NCI-H345 (cell line): ENCODE results near the gene RAI1.

Experiments used
- DNase-seq: peaks from one replicate; lab custom pipeline; 2025; lab: John Stamatoyannopoulos, UW

RAI1 gene

DNA sequence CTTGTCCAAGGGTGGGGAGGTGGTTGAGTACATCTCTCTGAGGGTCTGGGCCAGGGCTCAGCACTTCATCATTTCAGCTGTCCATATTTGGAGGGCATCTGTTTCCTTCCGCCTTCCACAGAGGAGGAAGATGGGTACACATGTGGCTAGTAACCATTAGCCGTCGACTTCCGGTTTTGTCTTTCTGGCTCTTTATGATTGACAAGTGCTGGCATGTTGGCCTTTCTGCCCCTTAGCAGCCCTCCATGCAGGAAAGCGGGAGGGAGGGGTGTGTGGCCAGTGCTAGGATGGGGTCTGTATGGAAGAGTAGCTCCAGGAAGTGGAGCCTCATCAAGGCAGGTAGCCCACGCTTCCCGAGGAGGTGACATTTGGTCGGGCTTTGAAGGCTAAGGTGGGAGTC, 69.6 kb downstream of the RAI1 start:
- no peak for DNase-seq

- no peak for DNase-seq
These were observed 70.3 kb downstream of the RAI1 start for GRCh38 chr17:17751489-17752088.

- peak; percentile 67 for DNase-seq
These were observed 71.0 kb downstream of the RAI1 start for GRCh38 chr17:17752089-17752820.

GRCh38 chr17:17752821-17753321, 71.6 kb downstream of the RAI1 start:
- DNase-seq = no peak

DNA sequence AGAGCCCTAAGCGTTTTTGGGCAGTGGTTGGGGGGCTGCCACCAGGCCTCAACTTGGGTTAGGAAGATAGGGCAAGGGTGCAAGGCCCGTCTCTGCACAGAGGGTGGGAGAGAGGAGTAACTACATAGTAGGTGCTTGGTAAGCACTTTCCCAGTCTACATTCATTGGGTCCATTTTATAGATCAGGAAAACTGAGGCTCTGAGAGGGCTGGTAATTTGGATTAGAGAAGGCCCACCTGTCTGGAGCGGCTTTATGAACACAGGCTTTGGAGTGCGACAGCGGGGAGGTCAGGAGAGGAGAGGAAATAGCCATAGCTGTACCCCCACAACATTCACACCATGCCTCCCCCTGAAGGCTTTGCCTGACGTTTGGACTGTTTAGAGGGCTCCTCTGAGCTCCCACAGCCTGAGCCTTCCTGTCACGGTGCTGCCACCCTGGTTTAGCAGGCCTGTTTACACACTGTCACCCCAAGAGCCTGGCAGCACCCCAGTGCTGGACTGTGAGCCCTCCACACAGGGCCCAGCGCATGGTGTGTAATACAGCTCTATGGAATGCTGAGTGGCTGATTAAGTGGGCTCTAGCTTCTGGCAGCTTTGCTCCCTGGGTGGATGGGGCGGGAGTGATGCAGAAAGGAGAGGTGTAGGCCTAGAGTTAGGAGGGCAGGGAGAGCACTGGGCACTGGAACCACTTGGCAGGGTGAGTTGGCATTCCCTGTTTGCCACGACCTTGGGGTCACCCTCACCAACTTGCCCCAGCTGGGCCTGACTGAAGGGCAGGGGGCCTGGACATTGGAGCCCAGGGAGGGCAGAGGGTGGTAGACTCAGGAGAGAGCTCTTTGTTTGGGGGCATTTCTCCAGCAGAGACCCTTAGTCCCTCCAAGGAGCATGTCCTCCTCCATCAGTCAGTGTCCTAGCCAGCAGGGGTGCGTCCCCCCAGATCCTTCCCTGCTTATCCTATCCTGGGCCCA, 73.7 kb downstream of the RAI1 start:
- DNase-seq = no peak

GRCh38 chr17:17755715-17756114, 74.5 kb downstream of the RAI1 start:
- no peak for DNase-seq

DNA sequence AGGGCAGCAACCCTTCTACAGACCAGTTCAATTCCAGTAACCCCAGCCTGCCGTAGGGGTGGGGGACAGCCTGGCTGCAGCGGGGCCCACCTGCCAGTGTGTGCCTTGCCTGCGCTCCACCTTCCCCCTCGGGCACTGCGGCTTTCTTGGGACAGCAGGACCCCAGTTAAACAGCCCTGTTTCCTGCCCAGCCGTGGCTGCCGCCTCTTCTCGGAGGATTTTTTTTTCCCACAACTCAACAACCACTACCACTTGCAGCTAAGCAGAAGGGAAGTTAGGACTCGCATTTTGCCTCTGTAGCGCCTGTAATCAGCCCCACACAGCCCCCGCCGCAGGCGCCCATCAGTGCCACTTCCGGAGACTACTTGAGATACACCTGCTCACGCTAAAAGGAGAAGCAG, 76.1 kb downstream of the RAI1 start:
- DNase-seq = peak; percentile 65

DNA sequence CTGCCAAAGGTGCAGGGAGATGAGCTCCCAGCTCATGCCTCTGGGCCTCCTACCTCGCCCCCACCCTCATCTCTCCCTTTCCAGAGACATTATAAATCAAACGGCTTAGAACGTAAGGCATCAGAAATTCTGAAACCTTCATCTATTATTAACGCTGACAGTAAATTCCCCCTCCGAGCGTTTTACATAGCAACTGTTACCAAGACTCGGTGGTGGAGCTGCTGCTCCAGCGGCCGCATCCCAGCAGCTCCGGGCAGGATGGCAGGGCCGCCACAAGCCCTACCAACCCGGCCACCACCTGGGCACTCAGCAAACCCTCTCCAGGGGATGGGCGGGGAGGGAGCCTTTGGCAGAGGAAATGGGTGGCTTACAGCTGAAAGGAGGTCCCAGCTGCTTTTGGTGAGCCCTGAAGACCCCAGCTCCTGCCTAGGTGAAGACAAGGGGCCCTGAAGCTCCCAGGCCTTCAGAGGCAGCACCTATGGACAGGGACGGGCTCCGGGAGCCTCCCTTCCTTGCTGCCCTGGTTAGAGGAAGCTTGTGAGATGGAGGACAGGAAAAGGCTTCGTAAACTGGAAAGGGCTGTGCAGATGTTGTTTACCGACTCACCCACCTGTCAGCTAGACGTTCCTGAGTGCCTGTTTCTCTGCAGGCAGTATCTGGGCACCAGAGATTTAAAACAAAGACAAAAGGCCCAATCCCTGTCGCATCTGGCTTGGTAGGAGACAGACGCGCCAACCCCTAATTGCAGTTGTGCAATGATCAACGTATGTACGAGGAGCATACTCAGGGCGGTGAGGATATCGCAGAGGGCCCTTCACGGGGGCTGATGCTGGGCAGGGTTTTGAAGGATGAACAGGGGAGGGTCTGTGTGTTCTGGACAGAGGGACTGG, 76.9 kb downstream of the RAI1 start:
- peak; percentile 77 for DNase-seq

DNA sequence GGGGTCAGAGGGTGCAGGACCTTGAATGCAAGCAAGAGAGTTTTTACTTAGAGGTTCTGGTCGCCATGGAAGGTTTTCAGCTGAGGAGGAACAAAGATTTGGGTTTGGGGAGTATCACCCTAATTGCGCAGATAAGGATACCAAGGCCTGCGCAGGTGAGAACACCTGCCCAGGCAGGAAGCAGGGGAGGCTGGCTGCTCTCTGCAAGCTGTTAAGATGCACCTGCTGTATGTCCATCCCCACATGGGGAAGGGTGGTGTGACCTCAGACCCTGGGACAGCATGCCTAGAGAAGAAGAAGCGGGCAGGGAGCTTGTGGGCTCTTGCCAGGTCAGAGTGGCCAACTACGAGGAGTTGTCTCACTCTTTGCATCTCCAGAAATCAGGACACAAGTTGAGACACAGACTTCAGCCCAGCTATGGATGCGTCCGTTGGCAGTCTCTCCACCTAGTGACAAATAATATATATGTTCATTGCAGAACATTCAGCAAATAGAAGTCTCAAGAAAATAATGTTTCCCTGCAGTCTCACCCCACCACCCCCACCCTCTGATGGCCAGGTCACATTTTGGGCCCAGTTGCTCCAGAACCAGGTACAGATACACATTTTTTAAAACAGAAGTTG, 77.8 kb downstream of the RAI1 start:
- DNase-seq = no peak

DNA sequence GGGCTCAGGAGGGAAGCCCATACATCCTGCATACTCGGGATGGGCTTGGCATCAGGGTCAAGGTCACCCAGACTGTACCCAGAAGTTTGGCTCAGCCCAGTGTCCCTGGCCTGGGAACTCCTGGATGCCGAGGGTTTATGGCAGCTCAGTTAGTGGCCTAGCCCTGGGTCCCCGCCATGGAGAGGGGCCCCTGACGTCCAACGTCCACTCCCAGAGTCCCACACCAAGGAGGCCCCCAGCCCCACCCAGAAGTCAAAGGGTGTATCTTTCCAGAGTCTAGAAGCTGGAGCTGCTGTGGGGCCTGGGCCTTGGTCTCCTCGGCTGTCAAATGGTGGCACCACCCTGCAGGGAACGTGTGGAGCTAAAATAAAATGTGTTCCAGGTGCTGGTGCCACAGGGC, 79.1 kb downstream of the RAI1 start:
- DNase-seq = no peak

- no peak for DNase-seq
These were observed 79.8 kb downstream of the RAI1 start for GRCh38 chr17:17760872-17761550.

GRCh38 chr17:17761894-17762743, 80.9 kb downstream of the RAI1 start:
- no peak for DNase-seq

- DNase-seq = no peak
These were observed 81.5 kb downstream of the RAI1 start for GRCh38 chr17:17762744-17763105.

DNA sequence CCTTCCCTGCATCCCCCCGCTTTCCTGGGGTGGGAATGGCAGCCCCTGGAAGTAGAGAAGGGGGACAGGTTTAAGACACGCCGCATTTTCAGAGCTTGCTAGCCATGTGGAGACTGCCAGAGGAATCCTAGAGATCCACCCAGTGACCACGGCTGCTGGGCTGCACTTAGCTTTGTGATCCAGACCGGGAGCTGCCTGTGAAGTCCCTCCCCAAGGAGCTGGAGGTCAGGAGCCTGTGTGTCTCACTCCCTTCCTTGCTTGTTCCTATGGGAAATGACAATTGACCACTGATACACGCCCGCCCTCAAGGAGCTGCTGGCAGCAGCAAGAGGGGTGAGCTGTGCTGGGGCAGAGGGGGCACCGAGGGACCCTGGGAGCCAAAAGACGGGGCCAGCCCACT, 81.9 kb downstream of the RAI1 start:
- no peak for DNase-seq

GRCh38 chr17:17763734-17764133, 82.5 kb downstream of the RAI1 start:
- no peak for DNase-seq

GRCh38 chr17:17765359-17766076, 84.3 kb downstream of the RAI1 start:
- DNase-seq = no peak

DNA sequence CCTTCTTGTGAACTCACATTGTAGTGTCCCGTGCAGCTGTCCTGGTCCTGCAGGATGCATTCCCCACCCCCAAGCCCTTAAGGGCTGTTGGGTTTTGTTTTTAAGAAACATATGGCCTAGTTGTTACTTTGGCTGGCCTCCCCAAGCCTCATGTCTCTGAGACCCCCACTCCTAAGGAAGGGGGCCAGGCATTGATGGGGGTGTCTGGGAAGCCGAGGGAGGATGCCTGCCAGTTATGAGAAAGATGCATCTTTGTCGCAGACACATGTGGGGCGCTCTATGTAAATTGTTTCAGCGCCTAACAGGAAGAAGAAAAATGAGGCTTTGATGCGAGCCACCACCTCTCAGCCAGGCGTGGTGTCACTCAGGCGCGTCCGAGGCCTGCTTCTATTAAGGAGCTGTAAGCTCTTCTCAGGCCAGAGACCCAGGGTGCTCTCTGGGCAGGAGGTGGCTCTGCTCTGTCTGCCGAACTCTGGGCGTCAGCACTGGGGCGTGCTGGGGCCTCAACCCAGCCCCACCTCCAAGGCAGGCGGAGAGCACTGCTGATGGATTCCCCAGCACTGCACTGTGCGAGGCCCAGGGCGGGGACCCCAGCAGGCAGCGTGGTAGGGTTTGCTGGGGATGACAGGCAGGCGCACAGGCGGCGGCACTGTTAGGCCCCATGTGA, 85.0 kb downstream of the RAI1 start:
- DNase-seq = no peak

DNA sequence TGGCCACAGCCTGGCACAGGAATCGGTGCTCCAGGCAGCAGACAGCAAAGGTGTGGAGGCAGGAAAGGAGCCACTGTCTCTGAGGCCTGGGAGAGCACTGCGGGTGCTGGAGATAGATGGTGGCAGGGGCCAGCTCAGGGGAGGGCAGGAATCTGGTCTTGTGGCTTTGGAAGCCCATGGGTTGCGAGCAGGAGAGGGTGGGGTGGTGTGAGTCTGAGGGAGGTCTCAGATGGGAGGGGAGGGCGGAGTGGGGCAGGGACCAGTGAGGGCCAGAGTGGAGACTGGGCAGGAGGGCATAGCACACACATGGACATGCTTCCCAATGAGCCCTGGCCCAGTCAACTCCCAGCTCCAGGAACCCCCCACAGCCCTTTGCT, 85.5 kb downstream of the RAI1 start:
- no peak for DNase-seq
